Large intestine (tissue), 3 donors: ENCODE data around the gene SOWAHA. TPM values are rescaled to one million over a fixed set of nuclear protein-coding genes. Genes with fewer than 3 reads are reported as not detected.
"Not testable (repeated sequence)": the region's sequence is repeated elsewhere in the genome, so short reads cannot be mapped to it uniquely, and the experiment has no call there.

ENCODE experiments used
- DNase-seq, 2 donors: peaks; one replicate each; pipeline versions ENCODE4 v3.0.0 to v3.0.0-alpha.2; 2013
- H3K27ac ChIP-seq: one replicate; pipeline ENCODE4 v1.5.1; 2013; ENCODE audit warnings: low read length
- H3K27me3 ChIP-seq: 2 replicates; pipeline ENCODE4 v1.6.1; 2013; ENCODE audit warnings: low read length; ENCODE audit not compliant: control insufficient read depth, insufficient read depth
- H3K36me3 ChIP-seq: 2 replicates; pipeline ENCODE4 v1.6.1; 2013; ENCODE audit warnings: low read length; ENCODE audit not compliant: control insufficient read depth, insufficient read depth
- H3K4me1 ChIP-seq: one replicate; pipeline ENCODE4 v1.6.1; 2013; ENCODE audit warnings: low read length; ENCODE audit not compliant: control insufficient read depth, insufficient read depth
- H3K4me3 ChIP-seq: one replicate; pipeline ENCODE4 v1.5.1; 2013; ENCODE audit warnings: low read length
- H3K9me3 ChIP-seq: one replicate; pipeline ENCODE4 v1.6.1; 2013; ENCODE audit warnings: mild to moderate bottlenecking, low read depth, low read length, moderate library complexity; ENCODE audit not compliant: control insufficient read depth
- WGBS: methylation state at CpG from one replicate; pipeline ENCODE4 v1.1.5; 2013; ENCODE audit warnings: low lambda C conversion rate; ENCODE audit not compliant: insufficient coverage; 5-methylcytosine and 5-hydroxymethylcytosine counted together
- polyA plus RNA-seq: library from polyadenylated mRNA; unstranded; fragments of 120-200 nt; gene quantifications from one replicate; pipeline ENCODE4 v1.2.1, GENCODE V29; 2013

The SOWAHA gene
- polyA plus RNA-seq, 1 donor: 54.3 TPM

DNA sequence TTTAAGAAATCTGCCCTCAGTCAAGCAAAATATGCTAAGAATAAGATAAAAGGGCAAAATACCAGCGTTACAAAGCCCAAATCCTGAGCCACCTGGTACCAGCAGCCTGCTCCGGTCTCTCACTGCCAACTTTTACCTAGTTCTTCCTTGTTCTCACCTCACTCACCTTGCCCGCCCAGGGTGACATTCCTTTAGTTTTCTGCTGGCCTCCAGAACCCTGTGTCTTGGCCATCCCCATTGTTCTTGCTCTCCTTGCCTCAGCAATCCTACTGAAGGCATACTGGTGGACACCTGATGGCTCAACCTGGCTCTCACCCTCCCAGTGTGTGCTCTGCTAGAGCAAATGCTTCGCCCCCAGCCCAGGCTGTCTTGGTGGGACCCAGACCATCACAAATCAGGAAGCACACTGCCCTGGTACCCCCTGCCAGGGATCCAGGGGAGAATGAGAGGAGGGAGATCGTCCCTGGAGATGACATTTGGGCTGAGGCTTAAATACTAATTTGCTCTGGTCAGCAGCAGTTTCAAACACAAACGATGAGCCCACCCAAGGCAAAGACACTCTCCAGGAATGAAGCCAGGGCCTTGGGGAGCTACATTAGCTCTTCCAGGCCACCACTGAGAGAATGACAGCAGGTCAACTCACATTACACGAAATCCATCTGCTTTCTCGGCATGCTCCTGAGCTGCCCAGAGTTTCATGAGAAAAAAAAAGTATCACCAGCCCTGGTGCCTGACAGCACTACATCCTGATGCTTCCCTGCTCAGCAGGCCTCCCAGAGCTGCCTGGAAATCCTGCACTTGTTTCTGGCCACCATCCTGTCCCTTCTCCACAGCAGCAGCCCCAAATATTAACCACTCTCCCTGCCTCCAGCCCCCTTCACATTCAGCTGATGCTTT lies 23.9 kb upstream of the SOWAHA start:
- no peak for DNase-seq
- no peaks in the 10 kb centered on the region for H3K27me3 ChIP-seq
- WGBS: 94% methylated on average over 2 of the region's 8 CpGs
- H3K4me3 ChIP-seq: no peak overlapping the region
- H3K4me1 ChIP-seq: no peaks in the 10 kb centered on the region
- H3K9me3 ChIP-seq: no peaks in the 10 kb centered on the region
- no peak overlapping the region for H3K27ac ChIP-seq
- H3K36me3 ChIP-seq: no peaks in the 10 kb centered on the region

DNA sequence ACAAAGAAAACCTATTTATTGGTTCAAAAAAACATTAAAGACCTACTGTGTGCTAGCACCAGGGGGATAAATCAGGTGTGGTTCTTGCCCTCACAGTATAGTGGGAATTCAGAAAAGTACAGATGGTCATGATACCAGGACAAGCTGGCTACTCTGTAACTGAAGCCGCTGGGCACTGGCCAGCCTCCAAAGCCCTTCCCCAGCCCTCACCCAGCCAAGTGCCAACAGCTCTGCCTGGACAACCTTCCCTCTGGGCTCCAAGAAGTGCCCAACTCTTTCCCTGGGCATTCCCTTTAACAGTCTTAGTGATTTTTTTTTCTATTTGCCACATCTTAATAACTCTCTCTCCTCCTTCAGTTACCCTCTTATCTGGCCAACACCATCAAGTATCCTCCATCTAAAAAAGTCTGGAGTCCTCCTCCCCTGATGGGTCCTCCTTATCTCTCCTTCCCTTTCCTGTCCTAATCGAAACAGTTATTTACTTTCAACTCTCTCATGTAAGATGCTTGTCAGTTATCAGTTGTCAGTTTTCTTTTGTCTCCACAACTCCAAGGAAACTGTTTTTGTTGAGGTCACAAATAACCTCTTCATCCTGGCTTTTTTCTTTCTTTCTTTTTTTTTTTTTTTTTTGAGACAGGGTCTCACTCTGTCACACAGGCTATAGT lies 22.8 kb upstream of the SOWAHA start:
- H3K4me1 ChIP-seq: no peaks in the 10 kb centered on the region
- 40% methylated on average over 1 of the region's 2 CpGs for WGBS
- no peak overlapping the region for H3K4me3 ChIP-seq
- H3K36me3 ChIP-seq: no peaks in the 10 kb centered on the region
- H3K27ac ChIP-seq: no peak overlapping the region
- no peaks in the 10 kb centered on the region for H3K9me3 ChIP-seq
- DNase-seq: no peak
- no peaks in the 10 kb centered on the region for H3K27me3 ChIP-seq

- Histone ChIP-seq H3K36me3 (no peaks in the 10 kb centered on the region), H3K27ac (no peak overlapping the region), H3K9me3 (no peaks in the 10 kb centered on the region), H3K27me3 (no peaks in the 10 kb centered on the region), H3K4me1 (no peaks in the 10 kb centered on the region), H3K4me3 (no peak overlapping the region)
- DNase-seq: no peak
- no CpG with 5 or more reads among the region's 3 CpGs for WGBS
These were observed 22.1 kb upstream of the SOWAHA start for GRCh38 chr5:132791026-132791425.

- H3K4me1 ChIP-seq: no peaks in the 10 kb centered on the region
- H3K9me3 ChIP-seq: no peaks in the 10 kb centered on the region
- no peak for DNase-seq
- no peak overlapping the region for H3K27ac ChIP-seq
- no peak overlapping the region for H3K4me3 ChIP-seq
- no CpG with 5 or more reads among the region's 2 CpGs for WGBS
- H3K36me3 ChIP-seq: no peaks in the 10 kb centered on the region
- H3K27me3 ChIP-seq: no peaks in the 10 kb centered on the region
These were observed 15.5 kb upstream of the SOWAHA start for GRCh38 chr5:132797651-132798050.

DNA sequence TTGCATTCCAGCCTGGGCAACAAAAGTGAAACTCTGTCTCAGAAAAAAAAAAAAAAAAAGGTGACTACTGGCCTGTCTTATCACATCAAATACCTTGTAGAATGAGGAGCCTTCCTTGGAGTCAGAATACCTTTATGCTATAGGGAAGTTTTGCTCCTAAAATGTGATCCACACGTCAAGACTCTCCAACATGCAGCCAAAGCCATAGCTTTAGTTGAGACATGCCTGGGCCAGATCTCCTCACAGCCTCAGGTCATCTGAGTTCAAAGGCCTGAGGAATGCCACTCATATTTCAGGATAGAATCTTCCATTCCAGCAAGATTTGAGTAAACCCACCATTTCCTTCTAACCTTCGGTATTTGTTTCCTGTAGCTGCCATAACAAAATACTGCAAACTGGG lies 13.7 kb upstream of the SOWAHA start:
- no peaks in the 10 kb centered on the region for H3K36me3 ChIP-seq

GRCh38 chr5:132800545-132800944 lies 12.6 kb upstream of the SOWAHA start:
- H3K27ac ChIP-seq: no peak overlapping the region
- no peaks in the 10 kb centered on the region for H3K27me3 ChIP-seq
- no peak overlapping the region for H3K4me3 ChIP-seq
- no CpG with 5 or more reads among the region's 2 CpGs for WGBS
- H3K4me1 ChIP-seq: no peaks in the 10 kb centered on the region
- no peak for DNase-seq
- H3K9me3 ChIP-seq: no peaks in the 10 kb centered on the region
- no peaks in the 10 kb centered on the region for H3K36me3 ChIP-seq

More for the DNA sequence above, 13.7 kb upstream of the SOWAHA start:
- no peak for DNase-seq
- H3K9me3 ChIP-seq: no peaks in the 10 kb centered on the region
- H3K4me3 ChIP-seq: no peak overlapping the region
- H3K4me1 ChIP-seq: no peaks in the 10 kb centered on the region
- no CpG with 5 or more reads among the region's 2 CpGs for WGBS
- H3K27me3 ChIP-seq: no peaks in the 10 kb centered on the region
- H3K27ac ChIP-seq: no peak overlapping the region

GRCh38 chr5:132802044-132802684 lies 10.9 kb upstream of the SOWAHA start:
- no peak for DNase-seq
- 100% methylated on average over 1 of the region's 5 CpGs for WGBS

DNA sequence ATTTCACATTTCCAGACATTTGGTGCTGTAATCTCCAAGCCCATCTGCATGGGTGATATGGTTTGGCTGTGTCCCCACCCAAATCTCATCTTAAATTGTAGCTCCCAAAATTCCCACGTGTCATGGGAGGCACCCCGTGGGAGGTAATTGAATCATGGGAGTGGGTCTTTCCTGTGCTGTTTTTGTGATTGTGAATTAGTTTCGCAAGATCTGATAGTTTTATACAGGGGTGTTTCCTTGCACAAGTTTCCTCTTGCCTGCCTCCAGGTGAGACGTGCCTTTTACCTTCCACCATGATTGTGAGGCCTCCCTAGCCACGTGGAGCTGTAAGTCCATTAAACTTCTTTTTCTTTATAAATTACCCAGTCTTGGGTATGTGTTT lies 10.4 kb upstream of the SOWAHA start:
- H3K4me3 ChIP-seq, H3K27me3 ChIP-seq, H3K9me3 ChIP-seq, H3K36me3 ChIP-seq, H3K27ac ChIP-seq, DNase-seq: not testable (repeated sequence)
- peaks cover 11% of the 10 kb centered on the region for H3K4me1 ChIP-seq
- WGBS: 100% methylated on average over 1 of the region's 5 CpGs

More at GRCh38 chr5:132802044-132802684, 10.9 kb upstream of the SOWAHA start:
- Histone ChIP-seq H3K4me3 (no peak overlapping the region), H3K27me3 (no peaks in the 10 kb centered on the region), H3K4me1 (peaks cover 8% of the 10 kb centered on the region), H3K27ac (no peak overlapping the region), H3K9me3 (no peaks in the 10 kb centered on the region), H3K36me3 (no peaks in the 10 kb centered on the region)

DNA sequence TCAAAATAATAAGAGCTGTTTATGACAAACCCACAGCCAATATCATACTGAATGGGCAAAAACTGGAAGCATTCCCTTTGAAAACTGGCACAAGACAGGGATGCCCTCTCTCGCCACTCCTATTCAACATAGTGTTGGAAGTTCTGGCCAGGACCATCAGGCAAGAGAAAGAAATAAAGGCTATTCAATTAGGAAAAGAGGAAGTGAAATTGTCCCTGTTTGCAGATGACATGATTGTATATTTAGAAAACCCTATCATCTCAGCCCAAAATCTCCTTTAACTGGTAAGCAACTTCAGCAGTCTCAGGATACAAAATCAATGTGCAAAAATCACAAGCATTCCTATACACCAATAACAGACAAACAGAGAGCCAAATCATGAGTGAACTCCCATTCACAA lies 8.9 kb upstream of the SOWAHA start:
- WGBS: no CpG with 5 or more reads among the region's 1 CpG

DNA sequence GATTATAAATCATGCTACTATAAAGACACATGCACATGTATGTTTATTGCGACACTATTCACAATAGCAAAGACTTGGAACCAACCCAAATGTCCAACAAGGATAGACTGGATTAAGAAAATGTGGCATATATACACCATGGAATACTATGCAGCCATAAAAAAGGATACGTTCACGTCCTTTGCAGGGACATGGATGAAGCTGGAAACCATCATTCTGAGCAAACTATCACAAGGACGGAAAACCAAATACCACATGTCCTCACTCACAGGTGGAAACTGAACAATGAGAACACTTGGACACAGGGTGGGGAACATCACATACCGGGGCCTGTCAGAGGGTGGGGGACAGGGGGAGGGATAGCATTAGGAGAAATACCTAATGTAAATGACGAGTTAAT lies 7.2 kb upstream of the SOWAHA start:
- not testable (repeated sequence) for H3K4me3 ChIP-seq, H3K9me3 ChIP-seq, H3K27me3 ChIP-seq, H3K27ac ChIP-seq, DNase-seq, H3K36me3 ChIP-seq
- peaks cover 28% of the 10 kb centered on the region for H3K4me1 ChIP-seq
- 83% methylated on average over 1 of the region's 6 CpGs for WGBS

More for the DNA sequence above, 8.9 kb upstream of the SOWAHA start:
- not testable (repeated sequence) for DNase-seq, H3K36me3 ChIP-seq, H3K27ac ChIP-seq, H3K4me3 ChIP-seq, H3K27me3 ChIP-seq, H3K9me3 ChIP-seq
- H3K4me1 ChIP-seq: peaks cover 22% of the 10 kb centered on the region
